B cell (primary cell): ENCODE data around the gene OR2T29.

Experiments
- EZH2 ChIP-seq: IDR thresholded peaks from 2 replicates; pipeline ENCODE4 v1.6.1; 2012; ENCODE audit warnings: borderline replicate concordance, low read depth, mild to moderate bottlenecking, moderate library complexity, low read length; ENCODE audit not compliant: insufficient read depth, poor library complexity, severe bottlenecking
- TF ChIP-seq, protein P1 (sequence below): fragments of 200-600 bp; IDR thresholded peaks from one replicate; pipeline ENCODE4 v1.8.0; 2022; ENCODE audit warnings: antibody characterized with exemption, mild to moderate bottlenecking

DNA sequence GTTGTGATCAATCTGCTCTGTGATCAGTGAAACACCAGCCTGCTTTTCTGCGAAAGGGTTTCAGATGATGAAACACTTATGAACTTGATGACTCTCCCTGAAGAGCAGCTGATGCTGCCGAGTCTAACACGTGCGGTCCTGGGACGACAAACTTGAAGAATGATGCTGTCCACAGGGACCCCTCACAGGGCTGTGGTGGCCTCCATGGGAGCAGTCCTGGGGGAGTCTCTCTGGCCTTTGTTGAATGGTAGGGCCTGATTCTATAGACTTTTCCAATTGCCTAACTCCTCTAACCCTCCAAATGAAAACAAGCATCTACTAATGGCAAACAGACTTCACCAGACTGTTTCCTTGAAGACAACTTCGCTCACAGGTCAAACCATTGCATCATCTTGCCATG lies 35.0 kb upstream of the OR2T29 start, which contains the start of gene OR2T10:
- TF ChIP-seq, protein P1, sequence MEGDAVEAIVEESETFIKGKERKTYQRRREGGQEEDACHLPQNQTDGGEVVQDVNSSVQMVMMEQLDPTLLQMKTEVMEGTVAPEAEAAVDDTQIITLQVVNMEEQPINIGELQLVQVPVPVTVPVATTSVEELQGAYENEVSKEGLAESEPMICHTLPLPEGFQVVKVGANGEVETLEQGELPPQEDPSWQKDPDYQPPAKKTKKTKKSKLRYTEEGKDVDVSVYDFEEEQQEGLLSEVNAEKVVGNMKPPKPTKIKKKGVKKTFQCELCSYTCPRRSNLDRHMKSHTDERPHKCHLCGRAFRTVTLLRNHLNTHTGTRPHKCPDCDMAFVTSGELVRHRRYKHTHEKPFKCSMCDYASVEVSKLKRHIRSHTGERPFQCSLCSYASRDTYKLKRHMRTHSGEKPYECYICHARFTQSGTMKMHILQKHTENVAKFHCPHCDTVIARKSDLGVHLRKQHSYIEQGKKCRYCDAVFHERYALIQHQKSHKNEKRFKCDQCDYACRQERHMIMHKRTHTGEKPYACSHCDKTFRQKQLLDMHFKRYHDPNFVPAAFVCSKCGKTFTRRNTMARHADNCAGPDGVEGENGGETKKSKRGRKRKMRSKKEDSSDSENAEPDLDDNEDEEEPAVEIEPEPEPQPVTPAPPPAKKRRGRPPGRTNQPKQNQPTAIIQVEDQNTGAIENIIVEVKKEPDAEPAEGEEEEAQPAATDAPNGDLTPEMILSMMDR, result no peak
- no peak for TF ChIP-seq EZH2
